Endothelial cell of umbilical vein (primary cell): ENCODE results near the gene MRPL17. TPM values are rescaled to one million over a fixed set of nuclear protein-coding genes. Genes with fewer than 3 reads are reported as not detected.

Source experiments
- BruUV-seq: library from RNA; stranded (reverse); fragments of 400-500 nt; replicated peaks from 2 replicates; lab custom pipeline; 2021; lab: Mats Ljungman, UMichigan
- CTCF ChIA-PET: fragments of 300-600, 350-600 bp; sonication (Branson Sonifier 250); formaldehyde crosslinking; loops from one replicate; lab custom pipeline; 2021; ENCODE audit warnings: antibody characterized with exemption, inconsistent platforms; lab: Charles Lee
- POLR2A ChIA-PET: fragments of 300-600, 350-600 bp; sonication (Branson Sonifier 250); formaldehyde crosslinking; loops from one replicate; lab custom pipeline; 2021; ENCODE audit warnings: antibody characterized with exemption, inconsistent platforms; lab: Charles Lee
- DNase-seq: peaks from one replicate; pipeline ENCODE4 v3.0.0-alpha.2; 2011; ENCODE audit warnings: low read depth, low spot score
- FAIRE-seq: peaks from 2 replicates; lab custom pipeline; 2011; peaks lifted over from hg19 to GRCh38; lab: Jason Lieb, UNC
- H2AFZ ChIP-seq: 2 replicates; pipeline ENCODE4 v1.6.0; 2012; ENCODE audit warnings: low read depth, low read length, control low read depth, inconsistent platforms
- H3K27ac ChIP-seq: 2 replicates; pipeline ENCODE4 v1.5.1; 2011; ENCODE audit warnings: low read depth, mild to moderate bottlenecking, control low read depth, low read length, moderate library complexity; ENCODE audit not compliant: insufficient read depth
- H3K27me3 ChIP-seq, 2 experiments: 2 replicates each; pipeline versions ENCODE4 v1.6.0 to v1.6.1; 2011; ENCODE audit warnings: low read length in 2 of 2, mixed read lengths in 1 of 2; ENCODE audit not compliant: control insufficient read depth in 2 of 2, insufficient read depth in 2 of 2
- H3K36me3 ChIP-seq, 2 experiments: 2 replicates in 1 of 2; 3 replicates in 1 of 2; pipeline ENCODE4 v1.5.1; 2011; ENCODE audit warnings: low read length in 2 of 2, mild to moderate bottlenecking in 1 of 2, moderate library complexity in 1 of 2; ENCODE audit not compliant: control insufficient read depth in 2 of 2, insufficient read depth in 2 of 2; ENCODE audit errors: extremely low read depth in 1 of 2
- H3K4me1 ChIP-seq: 3 replicates; pipeline ENCODE4 v1.5.1; 2011; ENCODE audit warnings: mild to moderate bottlenecking, low read length; ENCODE audit not compliant: control insufficient read depth, insufficient read depth; ENCODE audit errors: extremely low read depth
- H3K4me2 ChIP-seq: 2 replicates; pipeline ENCODE4 v1.6.1; 2011; ENCODE audit warnings: low read length, control low read depth, mixed read lengths; ENCODE audit not compliant: insufficient read depth
- H3K4me3 ChIP-seq, 3 experiments: fragments of 200-600 bp in 1 of 3; sonication (generic), shearing (Covaris generic) in 1 of 3; replicated peaks in 1 of 3; 2 replicates each; pipeline ENCODE4 v1.5.1; 2011 to 2016; ENCODE audit warnings: control low read depth in 3 of 3, low read length in 3 of 3, mild to moderate bottlenecking in 2 of 3, inconsistent platforms in 1 of 3, low read depth in 1 of 3, moderate library complexity in 1 of 3; ENCODE audit not compliant: insufficient read depth in 1 of 3
- H3K79me2 ChIP-seq: 2 replicates; pipeline ENCODE4 v1.6.0; 2012; ENCODE audit warnings: low read length, inconsistent platforms; ENCODE audit not compliant: control insufficient read depth, insufficient read depth
- H3K9ac ChIP-seq: replicated peaks from 2 replicates; pipeline ENCODE3; 2011; ENCODE audit warnings: low read length, control low read depth; ENCODE audit not compliant: insufficient read depth; ENCODE audit errors: extremely low read depth
- H3K9me1 ChIP-seq: replicated peaks from 3 replicates; pipeline ENCODE4 v1.6.0; 2011; ENCODE audit warnings: mild to moderate bottlenecking, low read length; ENCODE audit not compliant: control insufficient read depth, insufficient read depth; ENCODE audit errors: extremely low read depth
- H3K9me3 ChIP-seq: replicated peaks from 2 replicates; pipeline ENCODE4 v1.5.1; 2012; ENCODE audit warnings: low read length, inconsistent platforms; ENCODE audit not compliant: control insufficient read depth, insufficient read depth
- H4K20me1 ChIP-seq: replicated peaks from 2 replicates; pipeline ENCODE3; 2011; ENCODE audit warnings: mild to moderate bottlenecking, low read length; ENCODE audit not compliant: control insufficient read depth, insufficient read depth; ENCODE audit errors: extremely low read depth
- EZH2 ChIP-seq: IDR thresholded peaks from 2 replicates; pipeline ENCODE4 v1.6.1; 2012; ENCODE audit warnings: borderline replicate concordance, low read depth, mild to moderate bottlenecking, moderate library complexity, low read length, inconsistent platforms; ENCODE audit not compliant: severe bottlenecking
- FOS ChIP-seq: IDR thresholded peaks from 2 replicates; pipeline ENCODE4 v1.6.1; 2011; ENCODE audit warnings: mild to moderate bottlenecking, low read length, moderate library complexity, borderline replicate concordance; ENCODE audit not compliant: insufficient read depth
- GATA2 ChIP-seq: IDR thresholded peaks from 2 replicates; pipeline ENCODE4 v1.7.0; 2011; ENCODE audit warnings: low read depth, mild to moderate bottlenecking, moderate library complexity, mixed read lengths, low read length; ENCODE audit not compliant: insufficient read length, insufficient read depth
- JUN ChIP-seq: IDR thresholded peaks from 2 replicates; pipeline ENCODE4 v1.6.1; 2011; ENCODE audit warnings: borderline replicate concordance, low read depth; ENCODE audit not compliant: insufficient read length, insufficient read depth
- MAX ChIP-seq: IDR thresholded peaks from 2 replicates; pipeline ENCODE4 v1.6.1; 2011; ENCODE audit not compliant: insufficient read depth, insufficient read length
- POLR2A ChIP-seq: IDR thresholded peaks from 2 replicates; pipeline ENCODE4 v1.6.1; 2012; ENCODE audit warnings: low read depth, mild to moderate bottlenecking, control low read depth, low read length
- dilution Hi-C: fragments of 300-500 bp; cut with MboI; formaldehyde crosslinking; loops from one replicate; pipeline ENCODE4 v1.15.0; 2019; ENCODE audit warnings: low sequenced_read_pairs; ENCODE audit not compliant: extremely low pct_ligation_motif_present
- intact Hi-C: fragments of 100-400 bp; cut with micrococcal nuclease; formaldehyde crosslinking; loops from one replicate; pipeline ENCODE4 v1.10.0; 2022
- polyA plus RNA-seq, 4 experiments: library from polyadenylated mRNA; depleted of rRNA in 3 of 4; stranded (reverse) in 3 of 4; unstranded in 1 of 4; fragments of >200 nt; gene quantifications; 2 replicates each; pipeline versions ENCODE4 v1.2.1 to v1.2.3, GENCODE V29; 2011 to 2012; ENCODE audit warnings: missing spikeins in 1 of 4
- total RNA-seq: library from RNA; stranded (reverse); gene quantifications from 2 replicates; pipeline ENCODE4 v1.2.3, GENCODE V29; 2021
- TF ChIP-seq, protein P1 (sequence below), 2 donors: IDR thresholded peaks; 1 replicate in 1 of 2; 2 replicates in 1 of 2; pipeline ENCODE4 v1.5.1; 2011; ENCODE audit warnings: low read length in 2 of 2, mild to moderate bottlenecking in 2 of 2, moderate library complexity in 2 of 2, control low read depth in 1 of 2, inconsistent platforms in 1 of 2, low read depth in 1 of 2; ENCODE audit not compliant: insufficient read depth in 1 of 2; ENCODE audit errors: extremely low read depth in 1 of 2

Gene MRPL17
- total and polyA plus RNA-seq, 2 donors (not counting 3 experiments of a cell fraction or from before 2014, with no cell fraction given) = 67.6 to 87.2 TPM

DNA sequence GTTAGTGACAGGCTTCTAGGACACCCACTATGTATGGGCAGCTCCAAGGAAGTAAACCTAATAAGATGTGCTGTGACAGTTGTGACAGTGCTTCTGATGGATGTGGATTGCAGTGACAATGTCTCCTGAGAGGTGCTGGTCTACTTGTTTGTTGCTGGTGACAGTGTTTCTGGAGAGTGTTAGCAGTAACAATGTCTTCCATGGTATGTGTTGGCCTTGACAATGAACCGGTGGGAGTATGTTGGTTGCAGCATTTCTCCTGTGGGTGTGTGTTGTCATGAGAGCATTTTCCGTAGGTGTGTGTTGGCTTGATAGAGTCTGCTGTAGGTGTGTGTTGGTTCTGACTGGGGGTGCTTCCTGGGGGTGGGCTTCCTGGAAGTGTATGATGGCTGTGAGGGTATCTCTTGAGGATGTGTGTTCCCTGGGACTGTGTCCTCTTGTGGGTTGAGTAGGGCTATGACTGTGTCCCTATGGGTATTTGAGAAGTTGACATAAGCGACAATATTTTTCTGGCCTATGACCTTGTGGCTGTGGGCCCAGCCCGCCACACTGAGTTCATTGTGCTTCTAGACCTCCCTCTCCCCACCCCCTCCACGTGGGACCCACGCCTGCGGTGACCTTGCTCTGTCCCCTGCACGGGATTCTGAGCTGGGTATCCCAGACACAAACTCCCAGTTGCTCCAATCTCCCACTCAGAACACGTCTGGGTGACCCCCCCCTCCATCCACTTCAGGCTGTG is 28.7 kb downstream of the MRPL17 start:
- dilution Hi-C loops (no loop called here), intact Hi-C loops (loop anchor here (1.0 kb wide), 1 partner anchor 8 kb away; no protein-coding TSS in a partner anchor)
- no peak for TF ChIP-seq JUN
- no peak for TF ChIP-seq EZH2
- TF ChIP-seq POLR2A = no peak
- TF ChIP-seq, protein P1, sequence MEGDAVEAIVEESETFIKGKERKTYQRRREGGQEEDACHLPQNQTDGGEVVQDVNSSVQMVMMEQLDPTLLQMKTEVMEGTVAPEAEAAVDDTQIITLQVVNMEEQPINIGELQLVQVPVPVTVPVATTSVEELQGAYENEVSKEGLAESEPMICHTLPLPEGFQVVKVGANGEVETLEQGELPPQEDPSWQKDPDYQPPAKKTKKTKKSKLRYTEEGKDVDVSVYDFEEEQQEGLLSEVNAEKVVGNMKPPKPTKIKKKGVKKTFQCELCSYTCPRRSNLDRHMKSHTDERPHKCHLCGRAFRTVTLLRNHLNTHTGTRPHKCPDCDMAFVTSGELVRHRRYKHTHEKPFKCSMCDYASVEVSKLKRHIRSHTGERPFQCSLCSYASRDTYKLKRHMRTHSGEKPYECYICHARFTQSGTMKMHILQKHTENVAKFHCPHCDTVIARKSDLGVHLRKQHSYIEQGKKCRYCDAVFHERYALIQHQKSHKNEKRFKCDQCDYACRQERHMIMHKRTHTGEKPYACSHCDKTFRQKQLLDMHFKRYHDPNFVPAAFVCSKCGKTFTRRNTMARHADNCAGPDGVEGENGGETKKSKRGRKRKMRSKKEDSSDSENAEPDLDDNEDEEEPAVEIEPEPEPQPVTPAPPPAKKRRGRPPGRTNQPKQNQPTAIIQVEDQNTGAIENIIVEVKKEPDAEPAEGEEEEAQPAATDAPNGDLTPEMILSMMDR (IDR thresholded peaks at IDR 0.05; ENCODE audit: extremely low read depth in 1 of 2, insufficient read depth in 1 of 2, low read depth in 1 of 2, low read length in 2 of 2) = no peak
- no peak for TF ChIP-seq MAX
- no peak for TF ChIP-seq FOS
- TF ChIP-seq GATA2 = no peak
- DNase-seq = no peak
- FAIRE-seq = no peak
- Histone ChIP-seq H3K27ac (no peak overlapping the region), H3K4me1 (peaks cover 15% of the 10 kb centered on the region), H2AFZ (peak overlapping the region; percentile 45), H3K4me2 (peak overlapping the region; percentile 51), H3K9ac (peak overlapping the region; percentile 33), H3K27me3 (no peaks in the 10 kb centered on the region), H3K9me3 (no peaks in the 10 kb centered on the region), H3K4me3 (peak overlapping the region in 2 of 3 experiments; percentile 44), H3K79me2 (peaks cover 2% of the 10 kb centered on the region), H3K36me3 (no peaks in the 10 kb centered on the region), H3K9me1 (no peaks in the 10 kb centered on the region), H4K20me1 (no peaks in the 10 kb centered on the region)
- POLR2A ChIA-PET = interaction anchor here (0.8 kb wide), 1 partner anchor 43 kb away, joined by 3 read pairs; the partner anchor contains the start of gene TAF10
- CTCF ChIA-PET = interaction anchor here (0.9 to 1.5 kb wide), 3 partner anchors 20 to 124 kb away, joined by 4 read pairs; partner anchors contain the start of gene TPP1
- BruUV-seq = TSS peak; percentile 23
